Sigmoid colon (tissue), 7 donors: ENCODE data around the gene MRPL2. TPM values are rescaled to one million over a fixed set of nuclear protein-coding genes. Genes with fewer than 3 reads are reported as not detected.
A peak's percentile ranks its signal among the peaks of the same experiment; 100 is the strongest.

Experiments
- DNase-seq: peaks from one replicate; pipeline ENCODE4 v3.0.0-alpha.2; 2019
- H3K27ac ChIP-seq, 4 donors: fragments of 200-600 bp; sonication (generic); one replicate each; pipeline ENCODE4 v1.5.1; 2016 to 2019; ENCODE audit warnings: mild to moderate bottlenecking in 1 of 4
- H3K27me3 ChIP-seq, 3 donors: fragments of 200-600 bp; sonication (generic); one replicate each; pipeline ENCODE4 v1.5.1; 2019; ENCODE audit warnings: mild to moderate bottlenecking in 1 of 3
- H3K36me3 ChIP-seq, 4 donors: fragments of 200-600 bp; sonication (generic); one replicate each; pipeline ENCODE4 v1.5.1; 2016 to 2019
- H3K4me1 ChIP-seq, 4 donors: fragments of 200-600 bp; sonication (generic); one replicate each; pipeline ENCODE4 v1.5.1; 2017 to 2019
- H3K4me3 ChIP-seq, 4 donors: fragments of 200-600 bp; sonication (generic); one replicate each; pipeline ENCODE4 v1.5.1; 2017 to 2019; ENCODE audit warnings: mild to moderate bottlenecking in 2 of 4, moderate library complexity in 1 of 4
- H3K9me3 ChIP-seq, 4 donors: fragments of 200-600 bp in 3 of 4; sonication (generic) in 3 of 4; one replicate each; pipeline versions ENCODE4 v1.5.1 to v1.6.1; 2013 to 2019
- CTCF ChIP-seq, 4 experiments: fragments of 450-650 bp in 3 of 4; fragments of 200-600 bp in 1 of 4; IDR thresholded peaks; one replicate each; pipeline ENCODE4 v1.5.1; 2016 to 2019; ENCODE audit warnings: antibody characterized with exemption in 4 of 4, mild to moderate bottlenecking in 3 of 4, moderate library complexity in 2 of 4
- EP300 ChIP-seq, 4 donors: sonication (generic); formaldehyde crosslinking; IDR thresholded peaks; one replicate each; pipeline ENCODE4 v1.6.1; 2017; ENCODE audit warnings: antibody characterized with exemption in 4 of 4
- POLR2A ChIP-seq, 2 donors: fragments of 450-650 bp; IDR thresholded peaks; one replicate each; pipeline ENCODE4 v1.6.1; 2016; ENCODE audit warnings: antibody characterized with exemption in 2 of 2, mild to moderate bottlenecking in 2 of 2, moderate library complexity in 2 of 2
- POLR2AphosphoS5 ChIP-seq, 4 donors: sonication (generic); formaldehyde crosslinking; IDR thresholded peaks; one replicate each; pipeline ENCODE4 v1.6.1; 2017; ENCODE audit warnings: antibody characterized with exemption in 4 of 4
- WGBS, 2 donors: extraction: QIAGEN DNeasy Blood & Tissue Kit; methylation state at CpG; one replicate each; pipeline ENCODE4 v1.1.7; 2013; 5-methylcytosine and 5-hydroxymethylcytosine counted together
- intact Hi-C: fragments of 100-400 bp; cut with DNase I; formaldehyde crosslinking; loops from one replicate; pipeline ENCODE4 v1.15.1; 2023
- polyA plus RNA-seq, 3 donors: library from polyadenylated mRNA; stranded (reverse); fragments of 200-250 nt; gene quantifications; one replicate each; pipeline ENCODE4 v1.2.3, GENCODE V29; 2013
- total RNA-seq, 4 donors: library from RNA; depleted of rRNA; stranded (reverse); fragments of >200 nt; gene quantifications; one replicate each; pipeline ENCODE4 v1.1.0, GENCODE V29; 2016
- donor health status: healthy with polysubstance abuse.
- donor health status: Bipolar disorder and iron deficiency.
- donor health status: healthy.

Gene MRPL2
- total RNA-seq (10 to 100 TPM; 14.1 to 25.7 (median 18.3) TPM), polyA plus RNA-seq (10 to 100 TPM; 65.9 to 70.2 (median 68.5) TPM)

GRCh38 chr6:43059168-43060033, at the start of gene MRPL2, which contains the start of gene KLC4:
Gene MRPL2, minus strand, starts transcription at chr6:43059434. Its CDS starts 53 bp downstream, at chr6:43059381.
Gene KLC4, plus strand, starts transcription at chr6:43059631. Its CDS starts 1,705 bp downstream, at chr6:43061336.
- WGBS, 2 donors: 0% methylated on average over 64 of the region's 64 CpGs
- Histone ChIP-seq H3K9me3 (no peaks in the 10 kb centered on the region), H3K27ac (peak within 1 kb of the TSS; percentile 84 to 93 (median 90)), H3K4me3 (peak within 1 kb of the TSS; percentile 74 to 97 (median 87)), H3K4me1 (peaks cover 0 to 36% (median 23%) of the 10 kb centered on the region in 4 donors), H3K27me3 (no peaks in the 10 kb centered on the region), H3K36me3 (peaks cover 8 to 52% (median 12%) of the 10 kb centered on the region in 4 donors)
- peak; percentile 83 to 87 for TF ChIP-seq POLR2A (IDR thresholded peaks at IDR 0.05)
- TF ChIP-seq EP300 (IDR thresholded peaks at IDR 0.05): peak in 1 of 4 donors; percentile 61
- TF ChIP-seq CTCF (IDR thresholded peaks at IDR 0.05): no peak
- peak; percentile 91 to 96 (median 94) for TF ChIP-seq POLR2AphosphoS5 (IDR thresholded peaks at IDR 0.05)
- peak; percentile 99 for DNase-seq
- intact Hi-C loops: loop anchor here (1.0 to 5.0 kb wide), 3 partner anchors 34 to 113 kb away; partner anchors contain the start of genes KLHDC3 and SRF

- Histone ChIP-seq H3K4me1 (no peaks in the 10 kb centered on the region), H3K36me3 (no peaks in the 10 kb centered on the region), H3K27me3 (no peaks in the 10 kb centered on the region), H3K27ac (no peak overlapping the region), H3K4me3 (no peak overlapping the region), H3K9me3 (no peaks in the 10 kb centered on the region)
- no peak for DNase-seq
- TF ChIP-seq CTCF (IDR thresholded peaks at IDR 0.05) (no peak), POLR2AphosphoS5 (IDR thresholded peaks at IDR 0.05) (no peak), POLR2A (IDR thresholded peaks at IDR 0.05) (no peak), EP300 (IDR thresholded peaks at IDR 0.05) (no peak)
- 93 to 96% methylated on average over 12 of the region's 12 CpGs for WGBS, 2 donors
- intact Hi-C loops: no loop called here
Observed at GRCh38 chr6:43107344-43108062, 48.3 kb upstream of the MRPL2 start.

GRCh38 chr6:43105538-43106222, 46.4 kb upstream of the MRPL2 start:
- TF ChIP-seq POLR2A (IDR thresholded peaks at IDR 0.05) (no peak), POLR2AphosphoS5 (IDR thresholded peaks at IDR 0.05) (no peak), CTCF (IDR thresholded peaks at IDR 0.05) (no peak), EP300 (IDR thresholded peaks at IDR 0.05) (no peak)
- H3K4me3 ChIP-seq: no peak overlapping the region
- H3K36me3 ChIP-seq: no peaks in the 10 kb centered on the region
- H3K27ac ChIP-seq: no peak overlapping the region
- no peaks in the 10 kb centered on the region for H3K27me3 ChIP-seq
- intact Hi-C loops: no loop called here
- no peaks in the 10 kb centered on the region for H3K4me1 ChIP-seq
- H3K9me3 ChIP-seq: no peaks in the 10 kb centered on the region
- peak; percentile 22 for DNase-seq
- WGBS, 2 donors: 85 to 88% methylated on average over 9 of the region's 9 CpGs

GRCh38 chr6:43103253-43103876, 44.1 kb upstream of the MRPL2 start:
- no peaks in the 10 kb centered on the region for H3K9me3 ChIP-seq
- H3K36me3 ChIP-seq: no peaks in the 10 kb centered on the region
- intact Hi-C loops: no loop called here
- no peak overlapping the region for H3K27ac ChIP-seq
- DNase-seq: peak; percentile 7
- 63 to 88% methylated on average over 2 of the region's 2 CpGs for WGBS, 2 donors
- H3K4me3 ChIP-seq: no peak overlapping the region
- no peaks in the 10 kb centered on the region for H3K4me1 ChIP-seq
- no peaks in the 10 kb centered on the region for H3K27me3 ChIP-seq
- TF ChIP-seq EP300 (IDR thresholded peaks at IDR 0.05): no peak
- no peak for TF ChIP-seq POLR2A (IDR thresholded peaks at IDR 0.05)
- TF ChIP-seq POLR2AphosphoS5 (IDR thresholded peaks at IDR 0.05): no peak
- no peak for TF ChIP-seq CTCF (IDR thresholded peaks at IDR 0.05)
